Stimulated activated CD8-positive, alpha-beta memory T cell treated with anti-CD3 and anti-CD28 coated beads, Interleukin-4, amount 100 ng/mL, for 48 hours (primary cell): ENCODE data around the gene CDC26.
"Not testable (repeated sequence)": the region's sequence is repeated elsewhere in the genome, so short reads cannot be mapped to it uniquely, and the experiment has no call there.

ENCODE experiments used
- DNase-seq: peaks from one replicate; pipeline ENCODE4 v3.0.0-alpha.2; 2020

Gene CDC26

DNA sequence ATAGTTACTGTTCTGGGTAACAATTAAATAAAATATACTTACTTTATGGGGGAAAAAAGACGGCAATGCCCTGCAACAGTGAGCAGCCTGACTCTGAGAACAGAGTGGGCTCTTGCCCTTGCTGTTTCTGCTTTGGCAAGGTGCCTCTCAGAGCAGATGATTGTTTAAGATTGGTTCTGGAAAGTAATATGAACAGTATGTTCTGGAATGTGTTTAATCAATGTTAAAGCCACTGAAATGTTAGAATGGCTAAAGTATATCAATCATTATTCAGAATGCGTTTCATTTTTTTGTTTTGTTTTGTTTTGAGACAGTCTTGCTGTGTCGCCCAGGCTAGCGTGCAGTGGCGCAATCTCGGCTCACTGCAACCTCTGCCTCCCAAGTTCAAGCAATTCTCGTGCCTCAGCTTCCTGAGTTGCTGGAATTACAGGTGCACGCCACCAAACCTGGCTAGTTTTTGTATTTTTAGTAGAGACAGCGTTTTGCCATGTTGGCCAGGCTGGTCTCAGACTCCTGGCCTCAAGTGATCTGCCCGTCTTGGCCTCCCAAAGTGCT lies 39.6 kb downstream of the CDC26 start:
- not testable (repeated sequence) for DNase-seq

DNA sequence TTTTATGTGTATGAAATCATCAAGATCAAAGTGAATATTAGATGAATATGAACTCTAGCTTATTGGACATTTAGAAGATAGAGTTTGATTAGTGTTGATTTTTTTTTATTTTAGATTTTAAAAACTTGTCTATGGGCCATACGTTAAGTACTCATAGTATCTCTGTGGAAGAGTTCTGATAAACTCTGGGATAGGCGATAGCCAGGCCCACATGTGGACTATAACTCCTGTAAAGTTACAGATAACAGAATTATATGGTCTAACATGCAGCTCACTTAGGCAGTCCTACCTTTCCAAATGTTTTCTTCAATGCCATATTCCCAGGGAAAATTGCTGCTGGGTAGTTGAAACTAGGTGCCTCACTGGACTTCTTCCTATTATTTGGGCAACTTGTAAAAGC lies 43.7 kb downstream of the CDC26 start:
- DNase-seq = no peak

DNA sequence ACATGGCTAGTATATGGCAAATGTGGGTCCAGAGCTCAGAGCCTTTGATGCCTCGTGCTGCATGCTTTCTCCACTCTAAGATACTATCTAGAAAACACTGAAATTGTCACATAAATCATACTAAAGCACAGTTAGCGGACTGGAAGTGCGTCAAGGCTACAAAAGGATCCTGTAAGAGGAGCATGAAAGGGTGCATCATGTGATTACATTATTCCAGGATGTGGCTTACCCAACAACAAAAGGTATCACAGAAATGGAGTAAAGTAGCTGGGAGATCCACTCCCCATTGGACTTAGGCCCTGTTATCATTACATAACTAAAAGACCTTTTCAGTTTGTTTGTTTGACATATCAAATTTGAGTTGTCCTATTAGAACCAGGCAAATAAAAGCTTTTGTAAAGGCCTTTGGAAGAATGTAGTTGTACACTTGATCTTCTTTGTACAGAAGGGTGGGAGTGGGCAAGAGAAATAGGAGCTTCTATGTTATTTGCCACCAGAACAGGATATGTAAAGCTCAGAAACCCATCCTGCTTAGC lies 47.2 kb downstream of the CDC26 start:
- no peak for DNase-seq

DNA sequence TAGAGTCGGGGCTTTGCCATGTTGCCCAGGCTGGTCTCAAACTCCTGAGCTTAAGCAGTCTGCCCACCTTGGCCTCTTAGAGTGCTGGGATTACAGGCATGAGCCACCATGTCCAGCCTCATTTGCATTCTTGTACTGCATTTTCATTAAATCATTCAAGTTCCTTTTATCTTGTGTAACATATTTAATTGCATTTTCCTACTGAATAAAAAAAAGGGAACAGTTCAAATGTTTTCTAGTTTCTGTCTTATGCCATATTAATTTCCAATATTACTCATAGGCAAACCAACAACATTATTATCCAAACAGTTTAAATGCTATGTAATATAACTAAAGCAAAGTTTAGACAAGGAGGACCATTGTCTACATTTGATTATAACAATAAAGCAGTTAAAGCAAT lies 47.9 kb downstream of the CDC26 start:
- DNase-seq = no peak

DNA sequence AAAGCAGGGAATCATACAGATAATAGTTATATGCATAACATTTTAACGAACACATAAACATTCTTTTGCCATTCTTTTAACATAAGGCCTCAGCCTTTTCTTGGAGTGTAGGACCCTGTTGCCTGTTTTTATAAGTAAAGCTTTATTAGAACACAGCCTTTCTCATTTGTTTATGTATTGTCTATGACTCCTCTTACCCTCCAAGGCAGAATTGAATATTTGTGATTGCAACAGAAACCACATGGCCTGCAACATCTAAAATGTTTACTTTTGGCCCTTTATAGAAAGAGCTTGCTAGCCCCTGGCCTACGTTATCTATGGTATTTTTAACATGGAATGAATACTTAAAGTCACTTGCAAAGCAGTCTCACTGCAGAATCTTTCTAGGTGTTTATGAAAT lies 51.4 kb downstream of the CDC26 start:
- no peak for DNase-seq

DNA sequence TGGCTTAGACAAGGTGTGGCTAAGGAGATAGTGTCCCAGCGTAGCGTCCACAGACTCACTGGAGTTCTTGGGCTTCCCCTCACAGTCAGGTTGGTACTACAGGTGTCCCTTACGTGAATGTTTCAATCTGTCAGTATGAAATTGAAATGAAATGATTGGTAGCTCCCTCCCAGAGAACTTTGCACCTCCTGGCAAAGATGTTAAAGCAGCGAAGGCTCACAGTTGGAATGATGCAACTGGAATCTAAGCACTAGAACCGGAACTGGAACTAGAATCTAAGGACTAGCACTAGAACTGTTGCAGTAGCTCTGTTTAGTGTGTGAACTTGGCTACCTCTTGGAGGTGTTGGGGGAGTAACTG lies 52.9 kb downstream of the CDC26 start:
- DNase-seq = no peak

DNA sequence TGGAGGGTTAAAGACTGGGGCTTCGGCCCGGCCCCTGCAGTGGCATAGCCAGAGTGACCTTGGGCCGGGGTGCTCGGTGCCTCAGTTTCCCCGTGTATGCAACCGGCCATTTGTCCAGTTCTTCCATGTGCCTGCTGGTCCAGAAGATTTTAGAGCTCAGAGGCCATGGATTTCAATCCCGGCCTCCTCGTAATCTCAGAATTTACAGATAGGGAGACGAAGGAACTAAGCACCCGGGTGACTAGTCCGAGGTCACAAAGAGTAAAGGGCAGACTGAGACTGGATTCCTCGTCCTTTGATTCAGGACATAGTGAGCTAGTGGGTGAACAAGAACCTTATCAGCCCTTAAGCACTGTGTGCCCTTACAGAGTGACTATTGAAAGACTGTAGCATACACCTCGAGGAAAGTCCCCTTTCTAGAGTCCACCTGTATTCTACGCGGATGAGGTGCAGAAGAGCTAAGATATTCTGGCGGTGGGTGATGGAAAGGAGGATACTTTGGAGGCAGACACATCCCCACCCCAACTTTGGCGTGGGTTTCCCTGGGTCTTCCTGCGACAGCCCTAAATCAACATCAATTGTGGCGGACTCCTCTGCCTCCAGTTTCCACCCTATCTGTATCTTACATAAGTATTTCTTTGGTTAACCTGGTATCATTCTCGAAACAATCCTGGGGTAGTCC lies 53.4 kb downstream of the CDC26 start:
- DNase-seq = no peak

DNA sequence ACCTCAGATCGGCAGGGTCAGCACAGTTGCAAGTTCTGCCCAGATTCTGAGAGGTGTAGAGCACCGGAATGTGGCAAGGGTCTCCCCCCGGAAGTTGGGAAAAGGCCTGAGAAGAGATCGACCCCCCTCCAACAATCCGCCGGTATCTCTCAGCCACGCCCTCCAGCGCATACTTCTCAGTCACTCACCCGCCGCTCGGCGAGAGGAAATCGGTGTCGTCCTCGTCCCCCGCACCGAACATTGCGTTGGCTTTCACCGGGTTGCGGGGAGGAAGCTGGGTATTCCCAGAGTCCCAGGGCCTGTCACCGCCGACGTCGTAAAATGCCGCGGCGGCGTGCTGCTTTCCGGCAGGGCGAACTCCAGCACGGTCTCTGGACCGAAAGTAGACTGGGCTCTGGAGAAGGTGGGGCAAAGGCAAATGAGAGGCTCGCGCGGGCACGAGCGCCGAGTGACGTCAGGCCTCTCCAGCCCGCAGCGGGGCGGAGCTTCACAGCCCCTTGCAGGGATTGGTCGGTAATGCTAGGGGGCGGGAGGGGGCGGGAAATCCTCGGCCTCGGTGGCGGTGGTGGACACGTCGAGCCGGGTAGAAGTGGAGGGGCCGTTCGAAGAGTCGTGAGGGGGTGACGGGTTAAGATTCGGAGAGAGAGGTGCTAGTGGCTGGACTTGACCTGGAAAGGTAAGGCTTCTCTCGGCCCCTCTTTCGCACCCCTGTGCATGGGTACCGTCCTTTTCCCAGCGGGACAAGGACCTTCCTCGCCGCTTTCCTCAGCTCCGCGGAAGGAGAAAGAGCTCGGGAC lies 54.2 kb downstream of the CDC26 start, which contains the start of the genes FKBP15 and SLC31A1:
FKBP15 (minus strand) TSS at position 275 of the 797 bp plus-strand sequence; CDS start at position 241, 34 bp downstream.
SLC31A1 (plus strand) TSS at position 542 of the 797 bp plus-strand sequence. CDS start 34,605 bp downstream, outside the sequence.
- DNase-seq = peak; percentile 98

DNA sequence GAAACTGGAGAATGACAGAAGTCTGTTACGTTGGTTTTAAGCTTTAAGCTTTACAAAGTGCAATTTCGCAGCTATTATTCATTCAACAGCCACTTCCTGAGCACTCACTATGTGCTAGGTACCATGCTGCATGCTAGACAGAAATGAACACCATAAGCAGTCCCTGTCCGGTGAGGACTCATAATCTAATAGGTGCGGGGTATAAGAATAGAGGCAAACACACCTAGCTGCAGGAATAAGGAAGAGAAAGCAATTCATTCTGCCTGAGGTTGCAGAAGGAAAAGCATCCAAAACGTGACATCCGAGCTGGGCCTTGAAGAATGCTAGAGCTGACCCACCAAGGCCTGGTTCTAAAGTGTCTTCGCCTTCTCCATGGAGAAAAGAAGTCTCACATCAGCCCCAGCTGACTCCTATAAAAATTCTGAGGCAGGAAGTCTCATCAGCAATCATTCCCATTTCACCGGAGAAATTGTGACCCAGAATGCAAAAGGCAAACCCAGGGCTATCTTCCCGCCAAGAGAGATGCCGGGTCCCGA lies 54.8 kb downstream of the CDC26 start:
- DNase-seq = no peak

DNA sequence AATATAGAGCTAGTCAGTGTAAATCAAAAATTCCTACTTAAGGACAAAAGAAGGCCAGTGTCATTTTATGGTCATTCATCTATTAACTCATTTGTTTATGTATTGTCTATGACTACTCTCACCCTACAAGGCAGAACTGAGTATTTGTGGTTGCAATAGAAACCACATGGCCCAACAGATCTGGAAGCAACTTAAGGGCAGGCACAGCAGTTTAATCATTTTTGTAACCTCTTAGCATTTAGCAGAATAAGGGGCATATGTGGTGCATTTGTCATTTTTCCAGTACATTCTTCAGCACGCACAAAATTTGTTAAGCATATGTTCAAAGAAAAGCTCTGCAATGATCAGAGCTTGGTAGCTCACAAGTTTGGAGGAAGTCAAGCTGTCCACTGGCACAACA lies 55.4 kb downstream of the CDC26 start:
- DNase-seq = peak; percentile 28

DNA sequence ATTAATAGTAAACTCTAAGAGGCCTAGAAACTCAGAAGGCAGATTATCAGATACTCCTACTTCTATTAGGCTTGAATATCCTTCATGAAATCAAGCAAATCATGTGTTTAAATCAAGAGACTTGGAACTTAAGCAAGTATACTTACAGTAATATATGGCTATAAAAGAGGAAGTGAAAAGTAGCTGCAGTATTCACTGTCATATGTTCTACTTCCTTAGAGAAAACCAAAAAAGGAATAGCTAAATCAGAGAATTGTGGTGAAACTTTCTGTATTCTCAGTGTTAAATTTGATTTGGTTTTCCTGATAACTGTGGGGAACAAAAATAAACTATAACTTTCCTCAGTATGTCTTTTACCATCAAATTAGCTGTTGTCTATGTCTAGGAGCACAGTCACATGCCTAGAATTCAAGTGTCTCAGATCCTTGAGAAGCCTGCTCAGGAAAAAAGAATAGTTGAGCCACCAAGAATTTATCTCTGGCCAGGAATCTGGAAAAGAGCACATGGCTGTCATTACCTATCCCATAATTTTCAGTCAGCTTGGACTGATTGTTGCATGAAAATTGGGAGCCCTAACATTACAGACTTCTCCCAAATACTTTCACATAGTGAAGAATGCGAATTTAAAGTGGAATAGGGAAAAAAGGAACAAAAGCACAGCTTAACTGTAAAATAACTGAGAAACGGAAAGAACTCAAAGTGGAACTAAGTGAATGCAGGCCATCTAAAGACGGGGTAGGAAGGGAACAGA lies 56.0 kb downstream of the CDC26 start:
- no peak for DNase-seq
